SK-N-SH (cell line): Measurements from ENCODE around the gene SLC41A2. TPM values are rescaled to one million over a fixed set of nuclear protein-coding genes. Genes with fewer than 3 reads are reported as not detected.

Experiments
- CTCF ChIA-PET: fragments of 300-600, 350-600 bp; formaldehyde crosslinking; extraction: SDS; loops from one replicate; lab custom pipeline; 2021; lab: Yijun Ruan, JAX
- POLR2A ChIA-PET: fragments of 350-600 bp; sonication (Branson Sonifier 250); formaldehyde crosslinking; extraction: SDS; loops from one replicate; lab custom pipeline; 2020; ENCODE audit warnings: antibody characterized with exemption, inconsistent platforms; lab: Yijun Ruan, JAX
- DNase-seq: peaks from one replicate; pipeline ENCODE4 v3.0.0; 2012
- H2AFZ ChIP-seq: fragments of 200-600 bp; sonication (generic); 2 replicates; pipeline ENCODE4 v1.8.1; 2016; ENCODE audit warnings: antibody characterized with exemption, mild to moderate bottlenecking, low read depth
- H3F3A ChIP-seq: fragments of 200-600 bp; sonication (generic); replicated peaks from 2 replicates; pipeline ENCODE3; 2016; ENCODE audit warnings: antibody characterized with exemption, mild to moderate bottlenecking; ENCODE audit not compliant: insufficient read depth
- H3K27ac ChIP-seq, 2 experiments: fragments of 200-500 bp in 1 of 2; fragments of 200-600 bp in 1 of 2; sonication (Bioruptor generic) in 1 of 2; sonication (generic), shearing (Covaris generic) in 1 of 2; 2 replicates each; pipeline versions ENCODE4 v1.5.1 to v1.6.1; 2014 to 2016; ENCODE audit warnings: low read depth in 2 of 2, inconsistent platforms in 1 of 2, low read length in 1 of 2, mild to moderate bottlenecking in 1 of 2, mixed read lengths in 1 of 2
- H3K27me3 ChIP-seq: fragments of 200-600 bp; sonication (generic), shearing (Covaris generic); 2 replicates; pipeline ENCODE4 v1.6.1; 2016; ENCODE audit warnings: mixed run types; ENCODE audit not compliant: insufficient read depth
- H3K36me3 ChIP-seq, 2 experiments: fragments of 200-500 bp in 1 of 2; fragments of 200-600 bp in 1 of 2; sonication (Bioruptor generic) in 1 of 2; sonication (generic) in 1 of 2; replicated peaks in 1 of 2; 2 replicates each; pipeline versions ENCODE3 to v1.5.1; 2014 to 2016; ENCODE audit warnings: low read length in 1 of 2, mild to moderate bottlenecking in 1 of 2; ENCODE audit not compliant: insufficient read depth in 2 of 2, control insufficient read depth in 1 of 2
- H3K4me1 ChIP-seq, 2 experiments: fragments of 200-500 bp in 1 of 2; fragments of 200-600 bp in 1 of 2; sonication (Bioruptor generic) in 1 of 2; sonication (generic), shearing (Covaris generic) in 1 of 2; 2 replicates each; pipeline versions ENCODE4 v1.5.1 to v1.6.1; 2014 to 2016; ENCODE audit warnings: low read depth in 1 of 2, low read length in 1 of 2, mixed run types in 1 of 2; ENCODE audit not compliant: insufficient read depth in 2 of 2, control insufficient read depth in 1 of 2
- H3K4me2 ChIP-seq: fragments of 200-600 bp; sonication (generic), shearing (Covaris generic); 2 replicates; pipeline ENCODE4 v1.6.1; 2017; ENCODE audit warnings: mixed run types
- H3K4me3 ChIP-seq, 2 experiments: fragments of 200-500 bp in 1 of 2; fragments of 200-600 bp in 1 of 2; sonication (Bioruptor generic) in 1 of 2; sonication (generic), shearing (Covaris generic) in 1 of 2; 2 replicates each; pipeline versions ENCODE4 v1.5.1 to v1.8.1; 2014 to 2016; ENCODE audit warnings: low read depth in 2 of 2, inconsistent platforms in 1 of 2, low read length in 1 of 2, mild to moderate bottlenecking in 1 of 2, mixed read lengths in 1 of 2, moderate library complexity in 1 of 2
- H3K79me2 ChIP-seq: fragments of 200-600 bp; sonication (generic); 2 replicates; pipeline ENCODE4 v1.8.1; 2017; ENCODE audit warnings: mild to moderate bottlenecking; ENCODE audit not compliant: insufficient read depth
- H3K9ac ChIP-seq: fragments of 200-600 bp; sonication (generic); 2 replicates; pipeline ENCODE4 v1.6.1; 2017; ENCODE audit warnings: mixed run types
- H3K9me2 ChIP-seq: fragments of 200-600 bp; sonication (generic); 2 replicates; pipeline ENCODE4 v1.6.1; 2017; ENCODE audit warnings: mixed run types
- H3K9me3 ChIP-seq: fragments of 200-600 bp; sonication (generic); 2 replicates; pipeline ENCODE4 v1.6.1; 2017; ENCODE audit warnings: mixed run types, mild to moderate bottlenecking, moderate library complexity
- H4K20me1 ChIP-seq: fragments of 200-600 bp; sonication (generic); 2 replicates; pipeline ENCODE4 v1.6.1; 2017; ENCODE audit warnings: mild to moderate bottlenecking, mixed run types; ENCODE audit not compliant: insufficient read depth
- CHD2 ChIP-seq: fragments of 150-350 bp; IDR thresholded peaks from 2 replicates; pipeline ENCODE4 v1.6.1; 2018; ENCODE audit warnings: low read length; ENCODE audit not compliant: partially characterized antibody
- FOSL2 ChIP-seq: IDR thresholded peaks from 2 replicates; pipeline ENCODE4 v1.4.0; 2012; ENCODE audit warnings: low read depth, mild to moderate bottlenecking, moderate library complexity, borderline replicate concordance
- FOXJ3 ChIP-seq: sonication (generic); formaldehyde crosslinking; IDR thresholded peaks from 2 replicates; pipeline ENCODE4 v1.5.1; 2020; ENCODE audit warnings: mild to moderate bottlenecking, missing genetic modification reagents
- GABPA ChIP-seq: IDR thresholded peaks from 2 replicates; pipeline ENCODE4 v1.4.0; 2012; ENCODE audit warnings: low read depth, mild to moderate bottlenecking
- JUND ChIP-seq: IDR thresholded peaks from 2 replicates; pipeline ENCODE4 v1.4.0; 2012
- MXI1 ChIP-seq: IDR thresholded peaks from 2 replicates; pipeline ENCODE4 v1.6.1; 2012; ENCODE audit warnings: mild to moderate bottlenecking, low read depth, low read length, improper control_type of control experiment
- NFIC ChIP-seq: IDR thresholded peaks from 2 replicates; pipeline ENCODE4 v1.4.0; 2012; ENCODE audit warnings: borderline replicate concordance
- PBX3 ChIP-seq: IDR thresholded peaks from 2 replicates; pipeline ENCODE4; 2012
- POLR2AphosphoS5 ChIP-seq: IDR thresholded peaks from 2 replicates; pipeline ENCODE4 v1.6.1; 2012; ENCODE audit warnings: low read depth, low read length
- RFX5 ChIP-seq: IDR thresholded peaks from 2 replicates; pipeline ENCODE4 v1.6.1; 2012; ENCODE audit warnings: mild to moderate bottlenecking, improper control_type of control experiment, low read length
- RXRA ChIP-seq: IDR thresholded peaks from 2 replicates; pipeline ENCODE4 v1.4.0; 2012; ENCODE audit warnings: low read depth, mild to moderate bottlenecking, borderline replicate concordance
- SMC3 ChIP-seq: IDR thresholded peaks from 2 replicates; pipeline ENCODE4 v1.6.1; 2012; ENCODE audit warnings: low read depth, low read length, improper control_type of control experiment
- TAF1 ChIP-seq: IDR thresholded peaks from 2 replicates; pipeline ENCODE4 v1.6.1; 2012; ENCODE audit warnings: low read depth, mild to moderate bottlenecking, low read length, moderate library complexity, borderline replicate concordance
- TCF12 ChIP-seq: IDR thresholded peaks from 2 replicates; pipeline ENCODE4 v1.4.0; 2012
- TEAD4 ChIP-seq: IDR thresholded peaks from 2 replicates; pipeline ENCODE4 v1.4.0; 2012; ENCODE audit warnings: mild to moderate bottlenecking, borderline replicate concordance; ENCODE audit not compliant: insufficient read depth
- ZBTB33 ChIP-seq: IDR thresholded peaks from 2 replicates; pipeline ENCODE4 v1.4.0; 2012; ENCODE audit warnings: low read depth, borderline replicate concordance
- WGBS: methylation state at CpG from one replicate; pipeline ENCODE4 v1.1.6; 2017; ENCODE audit warnings: low lambda C conversion rate; 5-methylcytosine and 5-hydroxymethylcytosine counted together
- polyA plus RNA-seq, 3 experiments: library from polyadenylated mRNA; depleted of rRNA; stranded (reverse); fragments of >200 nt; gene quantifications; 2 replicates each; pipeline ENCODE4 v1.2.3, GENCODE V29; 2012
- TF ChIP-seq, protein P1 (sequence below): fragments of 150-350 bp; IDR thresholded peaks from 2 replicates; pipeline ENCODE4 v1.6.1; 2017; ENCODE audit warnings: antibody characterized with exemption, low read length, low read depth, borderline replicate concordance
- TF ChIP-seq, protein P2 (sequence below): IDR thresholded peaks from 2 replicates; pipeline ENCODE4 v1.4.0; 2012; ENCODE audit warnings: low read depth, borderline replicate concordance
- TF ChIP-seq, protein P3 (sequence below): fragments of 150-350 bp; IDR thresholded peaks from 2 replicates; pipeline ENCODE4 v1.6.1; 2016; ENCODE audit warnings: mild to moderate bottlenecking, low read depth, low read length

The SLC41A2 gene
- polyA plus RNA-seq, 1 of the 3 experiments (the other 2 are of a cell fraction): 1.7 TPM

GRCh38 chr12:104910196-104910840 is 47.8 kb downstream of the SLC41A2 start (continued):
- TF ChIP-seq, protein P1, sequence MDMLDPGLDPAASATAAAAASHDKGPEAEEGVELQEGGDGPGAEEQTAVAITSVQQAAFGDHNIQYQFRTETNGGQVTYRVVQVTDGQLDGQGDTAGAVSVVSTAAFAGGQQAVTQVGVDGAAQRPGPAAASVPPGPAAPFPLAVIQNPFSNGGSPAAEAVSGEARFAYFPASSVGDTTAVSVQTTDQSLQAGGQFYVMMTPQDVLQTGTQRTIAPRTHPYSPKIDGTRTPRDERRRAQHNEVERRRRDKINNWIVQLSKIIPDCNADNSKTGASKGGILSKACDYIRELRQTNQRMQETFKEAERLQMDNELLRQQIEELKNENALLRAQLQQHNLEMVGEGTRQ: no peak
- no peak for TF ChIP-seq POLR2AphosphoS5
- TF ChIP-seq, protein P2, sequence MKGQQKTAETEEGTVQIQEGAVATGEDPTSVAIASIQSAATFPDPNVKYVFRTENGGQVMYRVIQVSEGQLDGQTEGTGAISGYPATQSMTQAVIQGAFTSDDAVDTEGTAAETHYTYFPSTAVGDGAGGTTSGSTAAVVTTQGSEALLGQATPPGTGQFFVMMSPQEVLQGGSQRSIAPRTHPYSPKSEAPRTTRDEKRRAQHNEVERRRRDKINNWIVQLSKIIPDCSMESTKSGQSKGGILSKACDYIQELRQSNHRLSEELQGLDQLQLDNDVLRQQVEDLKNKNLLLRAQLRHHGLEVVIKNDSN: no peak
- TF ChIP-seq NFIC: peak; percentile 46; the same call in 1 of the 2 replicates
- no peak for TF ChIP-seq TEAD4
- peak; percentile 52; the same call in 1 of the 2 replicates for TF ChIP-seq FOSL2
- TF ChIP-seq, protein P3, sequence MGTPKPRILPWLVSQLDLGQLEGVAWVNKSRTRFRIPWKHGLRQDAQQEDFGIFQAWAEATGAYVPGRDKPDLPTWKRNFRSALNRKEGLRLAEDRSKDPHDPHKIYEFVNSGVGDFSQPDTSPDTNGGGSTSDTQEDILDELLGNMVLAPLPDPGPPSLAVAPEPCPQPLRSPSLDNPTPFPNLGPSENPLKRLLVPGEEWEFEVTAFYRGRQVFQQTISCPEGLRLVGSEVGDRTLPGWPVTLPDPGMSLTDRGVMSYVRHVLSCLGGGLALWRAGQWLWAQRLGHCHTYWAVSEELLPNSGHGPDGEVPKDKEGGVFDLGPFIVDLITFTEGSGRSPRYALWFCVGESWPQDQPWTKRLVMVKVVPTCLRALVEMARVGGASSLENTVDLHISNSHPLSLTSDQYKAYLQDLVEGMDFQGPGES: no peak
- 0 out of 2 replicates have a peak, but pooled peaks have one; percentile 30 for TF ChIP-seq PBX3
- no peak for TF ChIP-seq CHD2
- TF ChIP-seq SMC3: no peak
- no peak for TF ChIP-seq RXRA
- peak; percentile 13; the same call in 1 of the 2 replicates for TF ChIP-seq TCF12

GRCh38 chr12:104909761-104910160 is 48.3 kb downstream of the SLC41A2 start:
- DNase-seq: no peak
- no peaks in the 10 kb centered on the region for H3K79me2 ChIP-seq
- 87% methylated on average over 2 of the region's 2 CpGs for WGBS
- no peaks in the 10 kb centered on the region for H3K27me3 ChIP-seq
- no peak overlapping the region for H2AFZ ChIP-seq
- no peaks in the 10 kb centered on the region for H3K36me3 ChIP-seq
- H3K4me1 ChIP-seq: peaks cover 0 to 9% of the 10 kb centered on the region in 2 experiments; a peak in 1 of 4 replicates
- TF ChIP-seq RFX5 (no peak), FOSL2 (no peak), GABPA (no peak), ZBTB33 (no peak), TCF12 (no peak), JUND (no peak), FOXJ3 (no peak), CHD2 (no peak), TAF1 (no peak), TEAD4 (no peak), MXI1 (no peak)
- TF ChIP-seq, protein P2: no peak
- TF ChIP-seq, protein P3: no peak
- H3K4me2 ChIP-seq: peak overlapping the region; percentile 13; the same call in 1 of the 2 replicates
- H3K27ac ChIP-seq: peak overlapping the region in 1 of 2 experiments; percentile 54; a peak in 2 of 4 replicates
- POLR2A ChIA-PET: no interaction called here
- no peak overlapping the region for H3K4me3 ChIP-seq
- H3K9ac ChIP-seq: no peak overlapping the region
- H4K20me1 ChIP-seq: no peaks in the 10 kb centered on the region
- CTCF ChIA-PET: interaction anchor here (0.7 kb wide), 1 partner anchor 711 kb away, joined by 3 read pairs; no protein-coding TSS in a partner anchor
- no peaks in the 10 kb centered on the region for H3K9me2 ChIP-seq
- H3F3A ChIP-seq: peaks cover 8% of the 10 kb centered on the region
- no peaks in the 10 kb centered on the region for H3K9me3 ChIP-seq
